AG10803 (cell line): Measurements from ENCODE around the gene XXYLT1.
A peak's percentile ranks its signal among the peaks of the same experiment; 100 is the strongest.

Source experiments
- DNase-seq: peaks from one replicate; pipeline ENCODE4 v3.0.0; 2010; ENCODE audit warnings: low read depth
- H3K4me3 ChIP-seq: 2 replicates; pipeline ENCODE4 v1.5.1; 2011; ENCODE audit warnings: mild to moderate bottlenecking, low read length, control low read depth
- TF ChIP-seq, protein P1 (sequence below): conservative IDR thresholded peaks from 2 replicates; pipeline ENCODE4 v1.5.1; 2011; ENCODE audit warnings: mild to moderate bottlenecking, low read length, control low read depth, inconsistent platforms

XXYLT1 gene

GRCh38 chr3:195139091-195139875 lies 131.7 kb downstream of the XXYLT1 start:
- no peak overlapping the region for H3K4me3 ChIP-seq
- TF ChIP-seq, protein P1, sequence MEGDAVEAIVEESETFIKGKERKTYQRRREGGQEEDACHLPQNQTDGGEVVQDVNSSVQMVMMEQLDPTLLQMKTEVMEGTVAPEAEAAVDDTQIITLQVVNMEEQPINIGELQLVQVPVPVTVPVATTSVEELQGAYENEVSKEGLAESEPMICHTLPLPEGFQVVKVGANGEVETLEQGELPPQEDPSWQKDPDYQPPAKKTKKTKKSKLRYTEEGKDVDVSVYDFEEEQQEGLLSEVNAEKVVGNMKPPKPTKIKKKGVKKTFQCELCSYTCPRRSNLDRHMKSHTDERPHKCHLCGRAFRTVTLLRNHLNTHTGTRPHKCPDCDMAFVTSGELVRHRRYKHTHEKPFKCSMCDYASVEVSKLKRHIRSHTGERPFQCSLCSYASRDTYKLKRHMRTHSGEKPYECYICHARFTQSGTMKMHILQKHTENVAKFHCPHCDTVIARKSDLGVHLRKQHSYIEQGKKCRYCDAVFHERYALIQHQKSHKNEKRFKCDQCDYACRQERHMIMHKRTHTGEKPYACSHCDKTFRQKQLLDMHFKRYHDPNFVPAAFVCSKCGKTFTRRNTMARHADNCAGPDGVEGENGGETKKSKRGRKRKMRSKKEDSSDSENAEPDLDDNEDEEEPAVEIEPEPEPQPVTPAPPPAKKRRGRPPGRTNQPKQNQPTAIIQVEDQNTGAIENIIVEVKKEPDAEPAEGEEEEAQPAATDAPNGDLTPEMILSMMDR, result no peak
- DNase-seq, result no peak

GRCh38 chr3:195137638-195138588 lies 133.0 kb downstream of the XXYLT1 start:
- DNase-seq, result no peak
- TF ChIP-seq, protein P1, result no peak
- no peak overlapping the region for H3K4me3 ChIP-seq

GRCh38 chr3:195135917-195136316 lies 135.0 kb downstream of the XXYLT1 start:
- DNase-seq, result peak; percentile 11
- TF ChIP-seq, protein P1, result no peak
- H3K4me3 ChIP-seq, result no peak overlapping the region

- TF ChIP-seq, protein P1, result no peak
- DNase-seq, result no peak
- no peak overlapping the region for H3K4me3 ChIP-seq
Observed at GRCh38 chr3:195134431-195134830, 136.5 kb downstream of the XXYLT1 start.

DNA sequence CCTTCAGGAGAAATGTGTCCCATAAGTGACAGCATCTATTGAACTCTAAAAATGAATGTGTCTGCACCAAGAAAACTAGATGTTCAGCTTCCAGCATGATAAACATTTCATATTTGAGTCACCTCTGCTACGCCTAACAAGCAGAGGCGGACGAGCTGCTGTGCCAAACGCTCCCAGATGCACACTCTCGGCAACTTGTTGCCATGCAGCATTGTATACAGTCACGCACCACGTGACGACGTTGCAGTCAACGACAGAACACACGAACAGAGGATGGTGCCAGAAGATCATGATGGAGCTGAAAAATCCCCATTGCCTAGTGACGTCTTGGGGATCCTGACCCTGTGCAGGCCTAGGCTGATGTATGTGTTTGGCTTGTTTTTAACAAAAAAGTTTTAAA lies 137.5 kb downstream of the XXYLT1 start:
- DNase-seq, result peak; percentile 94

GRCh38 chr3:195133013-195133412 lies 137.9 kb downstream of the XXYLT1 start:
- no peak overlapping the region for H3K4me3 ChIP-seq
- DNase-seq, result no peak
- TF ChIP-seq, protein P1, result no peak

More for the DNA sequence above, 137.5 kb downstream of the XXYLT1 start:
- TF ChIP-seq, protein P1, result no peak
- no peak overlapping the region for H3K4me3 ChIP-seq
